Esophagus muscularis mucosa (tissue), 4 donors: Measurements from ENCODE around the gene UHRF1. TPM values are rescaled to one million over a fixed set of nuclear protein-coding genes. Genes with fewer than 3 reads are reported as not detected.
"Not testable (repeated sequence)": the region's sequence is repeated elsewhere in the genome, so short reads cannot be mapped to it uniquely, and the experiment has no call there.

Source experiments
- DNase-seq: peaks from one replicate; pipeline ENCODE4 v3.0.0-alpha.2; 2017; ENCODE audit errors: extremely low spot score
- H3K27ac ChIP-seq, 4 donors: fragments of 200-600 bp; sonication (generic); replicated peaks in 1 of 4; 1 replicate in 3 of 4; 2 replicates in 1 of 4; pipeline ENCODE4 v1.5.1; 2016 to 2019; ENCODE audit warnings: mild to moderate bottlenecking in 1 of 4
- H3K27me3 ChIP-seq, 4 donors: fragments of 200-600 bp; sonication (generic); one replicate each; pipeline versions ENCODE4 v1.5.1 to v1.6.0; 2016 to 2019
- H3K36me3 ChIP-seq, 4 donors: fragments of 200-600 bp; sonication (generic); one replicate each; pipeline ENCODE4 v1.5.1; 2016 to 2019
- H3K4me1 ChIP-seq, 4 donors: fragments of 200-600 bp; sonication (generic); one replicate each; pipeline ENCODE4 v1.5.1; 2016 to 2019
- H3K4me3 ChIP-seq, 4 donors: fragments of 200-600 bp; sonication (generic); 1 replicate in 2 of 4; 2 replicates in 2 of 4; pipeline ENCODE4 v1.5.1; 2016 to 2019; ENCODE audit warnings: mild to moderate bottlenecking in 4 of 4, moderate library complexity in 1 of 4
- H3K9me3 ChIP-seq, 4 donors: fragments of 200-600 bp; sonication (generic); 1 replicate in 3 of 4; 2 replicates in 1 of 4; pipeline ENCODE4 v1.5.1; 2016 to 2019
- EP300 ChIP-seq: sonication (generic); formaldehyde crosslinking; IDR thresholded peaks from one replicate; pipeline ENCODE4 v1.6.1; 2017; ENCODE audit warnings: antibody characterized with exemption
- POLR2A ChIP-seq: fragments of 450-650 bp; IDR thresholded peaks from one replicate; pipeline ENCODE4 v1.6.1; 2017; ENCODE audit warnings: antibody characterized with exemption, moderate library complexity, mild to moderate bottlenecking, low read depth
- POLR2AphosphoS5 ChIP-seq, 2 donors: sonication (generic); formaldehyde crosslinking; IDR thresholded peaks; one replicate each; pipeline ENCODE4 v1.6.1; 2017; ENCODE audit warnings: antibody characterized with exemption in 2 of 2
- WGBS: methylation state at CpG from one replicate; pipeline ENCODE4 v1.1.5; 2018; 5-methylcytosine and 5-hydroxymethylcytosine counted together
- intact Hi-C: fragments of 100-400 bp; cut with DNase I; formaldehyde crosslinking; loops from one replicate; pipeline ENCODE4 v1.15.1; 2023
- total RNA-seq, 4 donors: library from RNA; depleted of rRNA; stranded (reverse); fragments of >200 nt; gene quantifications; one replicate each; pipeline versions ENCODE4 v1.1.0 to v1.2.1, GENCODE V29; 2016
- TF ChIP-seq, protein P1 (sequence below), 3 experiments: fragments of 200-600 bp in 2 of 3; fragments of 450-650 bp in 1 of 3; sonication (generic) in 2 of 3; IDR thresholded peaks; one replicate each; pipeline ENCODE4 v1.5.1; 2017 to 2019; ENCODE audit warnings: antibody characterized with exemption in 3 of 3, mild to moderate bottlenecking in 2 of 3, moderate library complexity in 1 of 3

UHRF1 gene
- total RNA-seq, 4 donors from 2014 or later = 0.33 to 1.2 (median 0.64) TPM

- Histone ChIP-seq H3K27me3 (no peaks in the 10 kb centered on the region), H3K4me1 (no peaks in the 10 kb centered on the region), H3K9me3 (no peaks in the 10 kb centered on the region), H3K36me3 (no peaks in the 10 kb centered on the region), H3K4me3 (no peak overlapping the region), H3K27ac (no peak overlapping the region)
- WGBS = 85% methylated on average over 11 of the region's 11 CpGs
- TF ChIP-seq POLR2A (no peak), POLR2AphosphoS5 (IDR thresholded peaks at IDR 0.05) (no peak), EP300 (no peak)
- TF ChIP-seq, protein P1, sequence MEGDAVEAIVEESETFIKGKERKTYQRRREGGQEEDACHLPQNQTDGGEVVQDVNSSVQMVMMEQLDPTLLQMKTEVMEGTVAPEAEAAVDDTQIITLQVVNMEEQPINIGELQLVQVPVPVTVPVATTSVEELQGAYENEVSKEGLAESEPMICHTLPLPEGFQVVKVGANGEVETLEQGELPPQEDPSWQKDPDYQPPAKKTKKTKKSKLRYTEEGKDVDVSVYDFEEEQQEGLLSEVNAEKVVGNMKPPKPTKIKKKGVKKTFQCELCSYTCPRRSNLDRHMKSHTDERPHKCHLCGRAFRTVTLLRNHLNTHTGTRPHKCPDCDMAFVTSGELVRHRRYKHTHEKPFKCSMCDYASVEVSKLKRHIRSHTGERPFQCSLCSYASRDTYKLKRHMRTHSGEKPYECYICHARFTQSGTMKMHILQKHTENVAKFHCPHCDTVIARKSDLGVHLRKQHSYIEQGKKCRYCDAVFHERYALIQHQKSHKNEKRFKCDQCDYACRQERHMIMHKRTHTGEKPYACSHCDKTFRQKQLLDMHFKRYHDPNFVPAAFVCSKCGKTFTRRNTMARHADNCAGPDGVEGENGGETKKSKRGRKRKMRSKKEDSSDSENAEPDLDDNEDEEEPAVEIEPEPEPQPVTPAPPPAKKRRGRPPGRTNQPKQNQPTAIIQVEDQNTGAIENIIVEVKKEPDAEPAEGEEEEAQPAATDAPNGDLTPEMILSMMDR (IDR thresholded peaks at IDR 0.05) = no peak
- DNase-seq = no peak
- intact Hi-C loops = no loop called here
These were observed 42.4 kb downstream of the UHRF1 start for GRCh38 chr19:4951656-4952055.

DNA sequence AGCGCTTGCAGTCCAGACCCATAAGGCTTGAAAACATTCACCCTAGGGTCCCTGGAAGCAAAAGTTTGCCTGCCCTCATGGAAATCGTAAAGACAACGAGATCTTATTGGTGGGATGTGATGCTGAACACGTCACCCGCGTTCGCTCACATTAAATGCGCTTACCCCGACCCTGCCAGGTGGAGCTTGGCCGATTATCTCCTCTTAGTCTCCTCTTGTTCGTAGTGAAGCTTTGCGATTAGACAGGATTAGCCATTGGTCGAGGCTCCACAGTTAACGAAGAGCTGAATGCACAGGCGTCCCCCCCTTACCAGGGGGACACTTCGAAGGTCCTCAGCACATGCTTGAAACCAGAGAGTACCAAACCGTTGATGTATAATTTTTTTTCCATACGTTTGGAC, 43.6 kb downstream of the UHRF1 start:
- intact Hi-C loops = no loop called here
- H3K9me3 ChIP-seq = no peaks in the 10 kb centered on the region
- H3K36me3 ChIP-seq = no peaks in the 10 kb centered on the region
- H3K4me3 ChIP-seq = no peak overlapping the region
- 95% methylated on average over 18 of the region's 18 CpGs for WGBS
- DNase-seq = no peak
- no peaks in the 10 kb centered on the region for H3K27me3 ChIP-seq
- H3K27ac ChIP-seq = no peak overlapping the region
- TF ChIP-seq POLR2AphosphoS5 (IDR thresholded peaks at IDR 0.05) (no peak), POLR2A (no peak), EP300 (no peak)
- TF ChIP-seq, protein P1 (IDR thresholded peaks at IDR 0.05) = no peak
- no peaks in the 10 kb centered on the region for H3K4me1 ChIP-seq

DNA sequence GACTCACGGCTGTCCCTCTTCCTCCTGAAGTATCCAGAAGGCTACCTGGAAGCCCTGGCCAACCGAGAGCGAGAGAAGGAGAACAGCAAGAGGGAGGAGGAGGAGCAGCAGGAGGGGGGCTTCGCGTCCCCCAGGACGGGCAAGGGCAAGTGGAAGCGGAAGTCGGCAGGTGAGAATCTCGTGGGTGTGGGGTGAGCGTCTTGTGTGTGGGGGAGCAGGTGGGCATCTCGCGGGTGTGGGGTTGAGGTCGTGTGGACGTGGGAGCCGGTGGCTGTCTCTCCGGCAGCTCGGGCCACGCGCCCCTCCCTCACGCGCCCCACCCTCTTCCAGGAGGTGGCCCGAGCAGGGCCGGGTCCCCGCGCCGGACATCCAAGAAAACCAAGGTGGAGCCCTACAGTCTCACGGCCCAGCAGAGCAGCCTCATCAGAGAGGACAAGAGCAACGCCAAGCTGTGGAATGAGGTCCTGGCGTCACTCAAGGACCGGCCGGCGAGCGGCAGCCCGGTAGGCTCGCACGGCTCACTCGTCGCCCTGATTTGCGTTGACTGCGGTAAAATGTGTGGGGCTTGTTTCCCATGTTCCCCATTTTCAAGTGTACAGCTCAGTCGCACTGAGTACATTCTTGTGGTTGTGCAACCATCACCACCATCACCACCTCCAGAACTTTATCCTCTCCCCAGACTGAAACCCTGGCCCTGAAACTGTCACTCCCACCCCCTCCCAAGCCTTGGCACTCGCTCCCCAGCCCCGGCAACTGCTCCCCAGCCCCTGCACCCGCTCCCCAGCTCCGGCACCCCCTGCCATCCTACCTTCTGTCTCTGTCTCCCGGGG, 45.2 kb downstream of the UHRF1 start:
- H3K4me3 ChIP-seq, H3K27ac ChIP-seq, H3K9me3 ChIP-seq, H3K36me3 ChIP-seq, DNase-seq, H3K27me3 ChIP-seq, intact Hi-C loops, H3K4me1 ChIP-seq: not testable (repeated sequence)
- WGBS = 92% methylated on average over 41 of the region's 46 CpGs

DNA sequence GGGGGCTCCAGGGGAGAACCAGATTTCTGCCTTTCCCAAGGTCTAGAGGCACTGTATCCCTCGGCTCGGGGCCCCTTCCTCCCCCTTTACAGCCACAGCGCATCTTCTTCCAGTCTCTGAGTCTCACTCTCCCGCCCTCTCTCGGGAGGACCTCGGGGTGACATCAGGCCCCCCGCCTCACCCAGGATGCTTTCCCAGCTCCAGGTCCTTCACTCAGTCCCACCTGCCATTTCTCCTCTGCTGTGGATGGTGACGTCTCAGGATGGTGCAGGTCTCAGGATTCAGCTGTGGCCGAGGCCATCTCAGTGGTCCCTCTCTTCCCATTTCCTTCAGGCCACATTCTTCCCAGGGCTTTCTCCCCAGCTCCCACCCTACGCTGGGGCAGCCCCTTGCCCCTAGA, 46.0 kb downstream of the UHRF1 start:
- Histone ChIP-seq H3K4me1 (no peaks in the 10 kb centered on the region), H3K36me3 (no peaks in the 10 kb centered on the region), H3K9me3 (no peaks in the 10 kb centered on the region), H3K27me3 (no peaks in the 10 kb centered on the region), H3K27ac (no peak overlapping the region), H3K4me3 (no peak overlapping the region)
- 93% methylated on average over 10 of the region's 10 CpGs for WGBS
- intact Hi-C loops = no loop called here
- TF ChIP-seq, protein P1 (IDR thresholded peaks at IDR 0.05) = no peak
- TF ChIP-seq EP300 = no peak
- DNase-seq = no peak

DNA sequence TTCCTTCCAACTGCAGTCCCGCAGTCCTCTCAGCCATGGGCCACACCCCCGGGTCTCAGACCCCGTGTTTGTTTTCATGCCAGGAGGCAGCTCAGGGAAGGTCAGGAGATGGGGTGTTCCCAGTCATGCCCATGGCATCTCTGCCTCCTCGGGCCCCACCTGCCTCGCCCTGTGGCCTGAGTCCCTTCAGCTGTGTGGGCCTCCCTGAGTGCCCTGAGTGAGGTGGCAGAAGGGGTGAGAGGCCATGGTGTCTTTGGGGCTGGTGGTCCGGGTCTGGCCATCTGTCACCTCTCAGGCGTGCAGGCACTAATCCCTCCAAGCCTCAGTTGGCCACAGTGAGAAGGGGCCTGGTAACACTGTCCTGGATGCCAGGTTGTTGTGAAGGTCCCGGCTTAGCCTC, 48.7 kb downstream of the UHRF1 start:
- no peak for DNase-seq
- no peaks in the 10 kb centered on the region for H3K4me1 ChIP-seq
- H3K27ac ChIP-seq = no peak overlapping the region
- H3K27me3 ChIP-seq = no peaks in the 10 kb centered on the region
- intact Hi-C loops = no loop called here
- WGBS = no CpG with 5 or more reads among the region's 8 CpGs
- no peak overlapping the region for H3K4me3 ChIP-seq
- no peaks in the 10 kb centered on the region for H3K36me3 ChIP-seq
- TF ChIP-seq POLR2A (no peak), EP300 (no peak), POLR2AphosphoS5 (IDR thresholded peaks at IDR 0.05) (no peak)
- TF ChIP-seq, protein P1 (IDR thresholded peaks at IDR 0.05) = no peak
- no peaks in the 10 kb centered on the region for H3K9me3 ChIP-seq
